B cell (primary cell): Measurements from ENCODE around the gene OVCA2. TPM values are rescaled to one million over a fixed set of nuclear protein-coding genes. Genes with fewer than 3 reads are reported as not detected.

Experiments used
- ATAC-seq: fragments of 200-7000 bp; cut with Tn5 transposase; one replicate; pipeline ENCODE4 v1.10.0; 2021; ENCODE audit warnings: low read depth, mild to moderate bottlenecking, moderate number of reproducible peaks, moderate library complexity
- CTCF ChIA-PET: fragments of 350-600 bp; sonication (Branson Sonifier 250); formaldehyde crosslinking; loops from one replicate; lab custom pipeline; 2021; ENCODE audit warnings: antibody characterized with exemption, inconsistent platforms; lab: Charles Lee
- POLR2A ChIA-PET: fragments of 350-600 bp; sonication (Branson Sonifier 250); formaldehyde crosslinking; loops from one replicate; lab custom pipeline; 2021; ENCODE audit warnings: antibody characterized with exemption; lab: Charles Lee
- DNase-seq: peaks from one replicate; pipeline ENCODE4 v3.0.0; 2013
- H2AFZ ChIP-seq: 2 replicates; pipeline ENCODE4 v1.6.1; 2012; ENCODE audit warnings: mild to moderate bottlenecking, low read depth, low read length; ENCODE audit not compliant: insufficient read depth, poor library complexity, severe bottlenecking
- H3K27ac ChIP-seq, 2 donors: 1 replicate in 1 of 2; 2 replicates in 1 of 2; pipeline ENCODE4 v1.5.1; 2012 to 2013; ENCODE audit warnings: low read length in 2 of 2, mild to moderate bottlenecking in 2 of 2, moderate library complexity in 1 of 2
- H3K27me3 ChIP-seq, 4 experiments: fragments of 200-600 bp in 1 of 4; sonication (generic) in 1 of 4; replicated peaks in 1 of 4; 1 replicate in 2 of 4; 2 replicates in 2 of 4; pipeline versions ENCODE4 v1.6.1 to v1.7.0; 2013 to 2016; ENCODE audit warnings: low read length in 3 of 4, mild to moderate bottlenecking in 2 of 4, mixed read lengths in 1 of 4, moderate library complexity in 1 of 4; ENCODE audit not compliant: insufficient read depth in 4 of 4, control insufficient read depth in 3 of 4; ENCODE audit errors: control extremely low read depth in 1 of 4
- H3K36me3 ChIP-seq, 2 experiments: replicated peaks in 1 of 2; 1 replicate in 1 of 2; 2 replicates in 1 of 2; pipeline versions ENCODE4 v1.6.1 to v1.7.1; 2013; ENCODE audit warnings: low read length in 1 of 2; ENCODE audit not compliant: insufficient read depth in 2 of 2, control insufficient read depth in 1 of 2; ENCODE audit errors: control extremely low read depth in 1 of 2, extremely low read depth in 1 of 2
- H3K4me1 ChIP-seq, 2 donors: fragments of 200-600 bp in 1 of 2; sonication (generic) in 1 of 2; 1 replicate in 1 of 2; 2 replicates in 1 of 2; pipeline versions ENCODE4 v1.5.1 to v1.6.1; 2013 to 2017; ENCODE audit warnings: low read length in 2 of 2; ENCODE audit not compliant: control insufficient read depth in 2 of 2, insufficient read depth in 2 of 2
- H3K4me2 ChIP-seq: replicated peaks from 2 replicates; pipeline ENCODE3; 2012; ENCODE audit warnings: mild to moderate bottlenecking, low read depth, low read length; ENCODE audit not compliant: poor library complexity, severe bottlenecking
- H3K4me3 ChIP-seq, 5 experiments: fragments of 200-600 bp in 1 of 5; sonication (generic) in 1 of 5; 1 replicate in 3 of 5; 2 replicates in 2 of 5; pipeline versions ENCODE4 v1.5.1 to v1.7.0; 2011 to 2016; ENCODE audit warnings: low read length in 4 of 5, mild to moderate bottlenecking in 4 of 5, low read depth in 2 of 5, control low read depth in 1 of 5, moderate library complexity in 1 of 5; ENCODE audit not compliant: insufficient read depth in 1 of 5; ENCODE audit errors: control extremely low read depth in 1 of 5, extremely low read depth in 1 of 5
- H3K79me2 ChIP-seq: fragments of 200-600 bp; sonication (generic); one replicate; pipeline ENCODE4 v1.6.0; 2016; ENCODE audit warnings: low read length; ENCODE audit not compliant: control insufficient read depth, insufficient read depth
- H3K9ac ChIP-seq: fragments of 200-600 bp; sonication (generic); 2 replicates; pipeline ENCODE4 v1.6.1; 2017; ENCODE audit warnings: mild to moderate bottlenecking, low read length, moderate library complexity
- H3K9me3 ChIP-seq, 3 donors: one replicate each; pipeline versions ENCODE4 v1.6.1 to v1.7.1; 2013; ENCODE audit warnings: low read length in 2 of 3; ENCODE audit not compliant: control insufficient read depth in 2 of 3, insufficient read depth in 1 of 3; ENCODE audit errors: control extremely low read depth in 1 of 3
- H4K20me1 ChIP-seq: 2 replicates; pipeline ENCODE4 v1.6.0; 2012; ENCODE audit warnings: mild to moderate bottlenecking, low read length; ENCODE audit not compliant: insufficient read depth, control insufficient read depth, poor library complexity, severe bottlenecking
- H3K27ac Mint-ChIP-seq: one replicate; pipeline ENCODE4 v1.8.0; 2021; ENCODE audit warnings: mixed read lengths
- H3K27me3 Mint-ChIP-seq: one replicate; pipeline ENCODE4 v1.8.0; 2021; ENCODE audit warnings: mixed read lengths
- H3K4me1 Mint-ChIP-seq: one replicate; pipeline ENCODE4 v1.8.0; 2021; ENCODE audit warnings: mixed read lengths
- H3K4me3 Mint-ChIP-seq: one replicate; pipeline ENCODE4 v1.8.0; 2021; ENCODE audit warnings: mixed read lengths
- H3K9me3 Mint-ChIP-seq: one replicate; pipeline ENCODE4 v1.8.0; 2022; ENCODE audit warnings: mixed read lengths; ENCODE audit not compliant: insufficient read depth
- EZH2 ChIP-seq: IDR thresholded peaks from 2 replicates; pipeline ENCODE4 v1.6.1; 2012; ENCODE audit warnings: borderline replicate concordance, low read depth, mild to moderate bottlenecking, moderate library complexity, low read length; ENCODE audit not compliant: insufficient read depth, poor library complexity, severe bottlenecking
- WGBS: methylation state at CpG from one replicate; pipeline ENCODE4 v1.1.5; 2013; ENCODE audit warnings: missing lambda C conversion rate; ENCODE audit not compliant: insufficient coverage; 5-methylcytosine and 5-hydroxymethylcytosine counted together
- intact Hi-C: fragments of 100-400 bp; cut with micrococcal nuclease; formaldehyde crosslinking; loops from one replicate; pipeline ENCODE4 v1.10.0; 2022
- polyA plus RNA-seq: library from polyadenylated mRNA; depleted of rRNA; stranded (reverse); fragments of >200 nt; gene quantifications from 2 replicates; pipeline ENCODE4 v1.2.3, GENCODE V29; 2012
- total RNA-seq, 2 donors: library from RNA; stranded (reverse); fragments of 120-200 nt in 1 of 2; gene quantifications; 1 replicate in 1 of 2; 2 replicates in 1 of 2; pipeline versions ENCODE4 v1.2.3 to v1.2.4, GENCODE V29; 2013 to 2022
- TF ChIP-seq, protein P1 (sequence below): fragments of 200-600 bp; IDR thresholded peaks from one replicate; pipeline ENCODE4 v1.8.0; 2022; ENCODE audit warnings: antibody characterized with exemption, mild to moderate bottlenecking

The OVCA2 gene
- total and polyA plus RNA-seq, 2 donors (not counting 1 experiment from before 2014, with no cell fraction given), result 23.2 to 43.9 TPM

- Histone ChIP-seq H3K27me3 (no peaks in the 10 kb centered on the region), H3K9ac (peak overlapping the region; percentile 85), H3K4me3 (peak overlapping the region in 4 of 5 experiments; percentile 69 to 84 (median 79)), H3K9me3 (peaks cover 0 to 4% (median 0%) of the 10 kb centered on the region in 3 donors), H3K4me2 (peak overlapping the region; percentile 86), H4K20me1 (peaks cover 9% of the 10 kb centered on the region), H3K79me2 (peaks cover 20% of the 10 kb centered on the region), H3K36me3 (peaks cover 0 to 38% of the 10 kb centered on the region in 2 experiments), H2AFZ (peak overlapping the region; percentile 86), H3K4me1 (peaks cover 12 to 15% of the 10 kb centered on the region in 2 donors), H3K27ac (peak overlapping the region; percentile 78 to 94)
- ChIA-PET POLR2A (interaction anchor here (1.5 kb wide), 1 partner anchor 11 kb away, joined by 9 read pairs; the partner anchor contains the start of gene DPH1), CTCF (interaction anchor here (1.0 to 3.0 kb wide), 6 partner anchors 10 to 357 kb away, joined by 3 to 12 read pairs (median 4); partner anchors contain the start of gene DPH1)
- 75% methylated on average over 16 of the region's 16 CpGs for WGBS
- Mint-ChIP-seq H3K4me3 (peak overlapping the region; percentile 91), H3K27ac (peak overlapping the region; percentile 20), H3K4me1 (peaks cover 28% of the 10 kb centered on the region), H3K9me3 (no peaks in the 10 kb centered on the region), H3K27me3 (no peaks in the 10 kb centered on the region)
- TF ChIP-seq, protein P1, sequence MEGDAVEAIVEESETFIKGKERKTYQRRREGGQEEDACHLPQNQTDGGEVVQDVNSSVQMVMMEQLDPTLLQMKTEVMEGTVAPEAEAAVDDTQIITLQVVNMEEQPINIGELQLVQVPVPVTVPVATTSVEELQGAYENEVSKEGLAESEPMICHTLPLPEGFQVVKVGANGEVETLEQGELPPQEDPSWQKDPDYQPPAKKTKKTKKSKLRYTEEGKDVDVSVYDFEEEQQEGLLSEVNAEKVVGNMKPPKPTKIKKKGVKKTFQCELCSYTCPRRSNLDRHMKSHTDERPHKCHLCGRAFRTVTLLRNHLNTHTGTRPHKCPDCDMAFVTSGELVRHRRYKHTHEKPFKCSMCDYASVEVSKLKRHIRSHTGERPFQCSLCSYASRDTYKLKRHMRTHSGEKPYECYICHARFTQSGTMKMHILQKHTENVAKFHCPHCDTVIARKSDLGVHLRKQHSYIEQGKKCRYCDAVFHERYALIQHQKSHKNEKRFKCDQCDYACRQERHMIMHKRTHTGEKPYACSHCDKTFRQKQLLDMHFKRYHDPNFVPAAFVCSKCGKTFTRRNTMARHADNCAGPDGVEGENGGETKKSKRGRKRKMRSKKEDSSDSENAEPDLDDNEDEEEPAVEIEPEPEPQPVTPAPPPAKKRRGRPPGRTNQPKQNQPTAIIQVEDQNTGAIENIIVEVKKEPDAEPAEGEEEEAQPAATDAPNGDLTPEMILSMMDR, result no peak
- no peak for TF ChIP-seq EZH2
- DNase-seq (no peak), ATAC-seq (no peak)
- intact Hi-C loops, result loop anchor here (1.0 to 5.0 kb wide), 4 partner anchors 11 to 324 kb away; partner anchors contain the start of genes DPH1 and RTN4RL1
These were observed 771 bp upstream of the OVCA2 start for GRCh38 chr17:2040942-2041560.

- Histone ChIP-seq H3K4me2 (peak overlapping the region; percentile 86), H3K79me2 (peaks cover 20% of the 10 kb centered on the region), H4K20me1 (peaks cover 9% of the 10 kb centered on the region), H3K4me1 (peaks cover 12 to 15% of the 10 kb centered on the region in 2 donors), H3K36me3 (peaks cover 0 to 25% of the 10 kb centered on the region in 2 experiments), H3K9ac (peak overlapping the region; percentile 85), H3K27me3 (peaks cover 0 to 3% (median 0%) of the 10 kb centered on the region in 4 experiments), H3K27ac (peak overlapping the region; percentile 78 to 94), H3K4me3 (peak overlapping the region; percentile 69 to 84 (median 81)), H2AFZ (peak overlapping the region; percentile 86), H3K9me3 (peaks cover 0 to 4% (median 0%) of the 10 kb centered on the region in 3 donors)
- POLR2A ChIA-PET, result interaction anchor here (0.7 kb wide), 1 partner anchor 360 kb away, joined by 3 read pairs; no protein-coding TSS in a partner anchor
- no peak for TF ChIP-seq EZH2
- TF ChIP-seq, protein P1, result no peak
- ATAC-seq (no peak), DNase-seq (no peak)
- peak overlapping the region; percentile 91 for H3K4me3 Mint-ChIP-seq
- WGBS, result 33% methylated on average over 17 of the region's 17 CpGs
- H3K4me1 Mint-ChIP-seq, result peaks cover 25% of the 10 kb centered on the region
- H3K9me3 Mint-ChIP-seq, result no peaks in the 10 kb centered on the region
- peak overlapping the region; percentile 92 for H3K27ac Mint-ChIP-seq
- intact Hi-C loops, result loop anchor here (1.0 to 5.0 kb wide), 3 partner anchors 8 to 350 kb away; no protein-coding TSS in a partner anchor
- CTCF ChIA-PET, result no interaction called here
- no peaks in the 10 kb centered on the region for H3K27me3 Mint-ChIP-seq
These were observed 597 bp downstream of the OVCA2 start for GRCh38 chr17:2042390-2042847.
